A549 (cell line): ENCODE results near the gene RTN4R. TPM values are rescaled to one million over a fixed set of nuclear protein-coding genes. Genes with fewer than 3 reads are reported as not detected.

ENCODE experiments used
- ATAC-seq, 2 experiments: fragments of 200-7000 bp in 1 of 2; fragments of >200 bp in 1 of 2; cut with Nextera tagmentation in 1 of 2; cut with Tn5 transposase in 1 of 2; 3 replicates each; pipeline versions ENCODE4 v1.8.0 to v1.9.1; 2018 to 2020; ENCODE audit warnings: mild to moderate bottlenecking in 1 of 2, moderate library complexity in 1 of 2
- CTCF ChIA-PET: fragments of 300-600 bp; sonication (Branson Sonifier 250); formaldehyde crosslinking; extraction: SDS; loops from one replicate; lab custom pipeline; 2021; ENCODE audit warnings: antibody characterized with exemption, inconsistent platforms; lab: Yijun Ruan, JAX
- POLR2A ChIA-PET: fragments of 350-600 bp; formaldehyde crosslinking; extraction: SDS; loops from one replicate; lab custom pipeline; 2021; ENCODE audit warnings: antibody characterized with exemption, inconsistent platforms; lab: Yijun Ruan, JAX
- DNase-seq, 2 experiments: peaks; one replicate each; pipeline versions ENCODE4 v3.0.0 to v3.0.0-alpha.2; 2011 to 2016; ENCODE audit warnings: low read depth in 1 of 2, low spot score in 1 of 2
- FAIRE-seq: peaks from 2 replicates; lab custom pipeline; 2011; peaks lifted over from hg19 to GRCh38; lab: Jason Lieb, UNC
- H3K27ac ChIP-seq, 2 experiments: fragments of >200 bp; sonication (Bioruptor Twin); formaldehyde crosslinking; 3 replicates each; pipeline ENCODE4 v1.5.1; 2016 to 2017
- H3K4me1 ChIP-seq: fragments of >200 bp; sonication (Bioruptor Twin); formaldehyde crosslinking; 3 replicates; pipeline ENCODE4 v1.6.1; 2016
- H3K4me2 ChIP-seq: fragments of >200 bp; sonication (Bioruptor Twin); formaldehyde crosslinking; 3 replicates; pipeline ENCODE4 v1.6.1; 2016
- H3K4me3 ChIP-seq: fragments of >200 bp; sonication (Bioruptor Twin); formaldehyde crosslinking; 3 replicates; pipeline ENCODE4 v1.5.1; 2016
- H3K9me3 ChIP-seq: fragments of >200 bp; sonication (Bioruptor Twin); formaldehyde crosslinking; 3 replicates; pipeline ENCODE4 v1.6.1; 2016
- BHLHE40 ChIP-seq: IDR thresholded peaks from 2 replicates; pipeline ENCODE4 v1.6.1; 2012; ENCODE audit warnings: low read depth, low read length, inconsistent platforms
- CBX2 ChIP-seq: fragments of 200-600 bp; sonication (generic); IDR thresholded peaks from 2 replicates; pipeline ENCODE4 v1.6.1; 2016; ENCODE audit warnings: low read depth, mild to moderate bottlenecking, borderline replicate concordance
- CEBPB ChIP-seq, 2 experiments: fragments of >200 bp in 1 of 2; sonication (Bioruptor Twin) in 1 of 2; formaldehyde crosslinking in 1 of 2; IDR thresholded peaks; 2 replicates each; pipeline ENCODE4 v1.6.1; 2012 to 2016
- CHD4 ChIP-seq: fragments of 200-600 bp; sonication (generic); IDR thresholded peaks from 2 replicates; pipeline ENCODE4 v1.6.1; 2016; ENCODE audit warnings: antibody characterized with exemption, mild to moderate bottlenecking, borderline replicate concordance
- E2F6 ChIP-seq: IDR thresholded peaks from 2 replicates; pipeline ENCODE4 v1.6.1; 2012; ENCODE audit warnings: low read depth, borderline replicate concordance
- EHF ChIP-seq: fragments of 250-450 bp; sonication (Bioruptor Pico); IDR thresholded peaks from 2 replicates; pipeline ENCODE4 v1.5.0; 2020; ENCODE audit warnings: mild to moderate bottlenecking
- EP300 ChIP-seq, 2 experiments: fragments of >200 bp; sonication (Bioruptor Twin); formaldehyde crosslinking; IDR thresholded peaks; 2 replicates in 1 of 2; 3 replicates in 1 of 2; pipeline ENCODE4 v1.6.1; 2016 to 2017
- FOSB ChIP-seq: fragments of 250-450 bp; sonication (Bioruptor Pico); IDR thresholded peaks from 2 replicates; pipeline ENCODE4 v1.5.0; 2020; ENCODE audit warnings: mild to moderate bottlenecking, moderate library complexity
- HOXB5 ChIP-seq: fragments of 250-450 bp; sonication (Bioruptor Pico); IDR thresholded peaks from 2 replicates; pipeline ENCODE4 v1.5.0; 2020; ENCODE audit warnings: mild to moderate bottlenecking, moderate library complexity
- JUN ChIP-seq, 2 experiments: fragments of >200 bp; sonication (Bioruptor Twin); formaldehyde crosslinking; IDR thresholded peaks; 2 replicates in 1 of 2; 3 replicates in 1 of 2; pipeline ENCODE4 v1.6.1; 2016 to 2017
- JUNB ChIP-seq: fragments of >200 bp; sonication (Bioruptor Twin); formaldehyde crosslinking; IDR thresholded peaks from 2 replicates; pipeline ENCODE4 v1.6.1; 2016
- KDM1A ChIP-seq: fragments of 200-600 bp; sonication (generic); IDR thresholded peaks from 2 replicates; pipeline ENCODE4 v1.6.1; 2016; ENCODE audit warnings: low read depth, mild to moderate bottlenecking
- MAZ ChIP-seq: fragments of 150-350 bp; IDR thresholded peaks from 2 replicates; pipeline ENCODE4 v1.6.1; 2014; ENCODE audit warnings: antibody characterized with exemption, low read depth, low read length, borderline replicate concordance
- MYC ChIP-seq: IDR thresholded peaks from 2 replicates; pipeline ENCODE4 v1.6.1; 2012; ENCODE audit warnings: mild to moderate bottlenecking, inconsistent platforms, low read length, improper control_type of control experiment, borderline replicate concordance
- NFE2L2 ChIP-seq: fragments of 150-350 bp; conservative IDR thresholded peaks from 2 replicates; pipeline ENCODE4 v1.6.1; 2014; ENCODE audit warnings: low read length
- NR3C1 ChIP-seq: fragments of >200 bp; sonication (Bioruptor Twin); formaldehyde crosslinking; IDR thresholded peaks from 3 replicates; pipeline ENCODE4 v1.6.1; 2017
- PBX3 ChIP-seq: IDR thresholded peaks from 2 replicates; pipeline ENCODE4 v1.6.1; 2012
- RAD21 ChIP-seq, 2 experiments: fragments of >200 bp in 1 of 2; sonication (Bioruptor Twin) in 1 of 2; formaldehyde crosslinking in 1 of 2; IDR thresholded peaks in 1 of 2; conservative IDR thresholded peaks in 1 of 2; 2 replicates in 1 of 2; 3 replicates in 1 of 2; pipeline ENCODE4 v1.6.1; 2012 to 2018; ENCODE audit warnings: inconsistent platforms in 1 of 2
- RARB ChIP-seq: fragments of 250-450 bp; sonication (Bioruptor Pico); IDR thresholded peaks from 2 replicates; pipeline ENCODE4 v1.8.0; 2021; ENCODE audit warnings: mild to moderate bottlenecking, moderate library complexity
- SMC3 ChIP-seq: fragments of >200 bp; sonication (Bioruptor Twin); formaldehyde crosslinking; IDR thresholded peaks from 3 replicates; pipeline ENCODE4 v1.6.1; 2018; ENCODE audit warnings: inconsistent platforms
- SREBF2 ChIP-seq: fragments of 450-650 bp; IDR thresholded peaks from 2 replicates; pipeline ENCODE4 v1.6.1; 2014; ENCODE audit warnings: mild to moderate bottlenecking, moderate library complexity
- ZC3H11A ChIP-seq: fragments of 450-650 bp; IDR thresholded peaks from 2 replicates; pipeline ENCODE4 v1.6.1; 2014; ENCODE audit warnings: antibody characterized with exemption, mild to moderate bottlenecking
- ZNF302 ChIP-seq: fragments of 250-450 bp; sonication (Bioruptor Pico); IDR thresholded peaks from 2 replicates; pipeline ENCODE4 v1.9.0; 2021; ENCODE audit warnings: inconsistent platforms, mild to moderate bottlenecking, moderate library complexity
- ZSCAN20 ChIP-seq: fragments of 250-450 bp; sonication (Bioruptor Pico); IDR thresholded peaks from 2 replicates; pipeline ENCODE4 v1.8.0; 2022; ENCODE audit warnings: mild to moderate bottlenecking, moderate library complexity
- WGBS: methylation state at CpG from one replicate; pipeline ENCODE4 v1.1.6; 2017; ENCODE audit errors: missing lambda C conversion rate; 5-methylcytosine and 5-hydroxymethylcytosine counted together
- polyA plus RNA-seq, 4 experiments: library from polyadenylated mRNA; depleted of rRNA in 3 of 4; stranded (reverse); fragments of >200 nt; fragmentation: RNase III in 1 of 4; extraction: RNeasy Plus Mini Kit Qiagen cat#74134 plus additional on column Dnase treatment in 1 of 4; gene quantifications; 2 replicates in 3 of 4; 3 replicates in 1 of 4; pipeline ENCODE4 v1.2.3, GENCODE V29; 2011 to 2017
- TF ChIP-seq, protein P1 (sequence below): fragments of >200 bp; sonication (Bioruptor Twin); formaldehyde crosslinking; IDR thresholded peaks from 3 replicates; pipeline ENCODE4 v1.6.1; 2016
- TF ChIP-seq, protein P2 (sequence below): fragments of 150-350 bp; IDR thresholded peaks from 2 replicates; pipeline ENCODE4 v1.6.1; 2014; ENCODE audit warnings: low read depth, mild to moderate bottlenecking, low read length

The RTN4R gene
- polyA plus RNA-seq, 2 of the 4 experiments (the other 2 are of a cell fraction): 1.0 to 2.7 TPM

DNA sequence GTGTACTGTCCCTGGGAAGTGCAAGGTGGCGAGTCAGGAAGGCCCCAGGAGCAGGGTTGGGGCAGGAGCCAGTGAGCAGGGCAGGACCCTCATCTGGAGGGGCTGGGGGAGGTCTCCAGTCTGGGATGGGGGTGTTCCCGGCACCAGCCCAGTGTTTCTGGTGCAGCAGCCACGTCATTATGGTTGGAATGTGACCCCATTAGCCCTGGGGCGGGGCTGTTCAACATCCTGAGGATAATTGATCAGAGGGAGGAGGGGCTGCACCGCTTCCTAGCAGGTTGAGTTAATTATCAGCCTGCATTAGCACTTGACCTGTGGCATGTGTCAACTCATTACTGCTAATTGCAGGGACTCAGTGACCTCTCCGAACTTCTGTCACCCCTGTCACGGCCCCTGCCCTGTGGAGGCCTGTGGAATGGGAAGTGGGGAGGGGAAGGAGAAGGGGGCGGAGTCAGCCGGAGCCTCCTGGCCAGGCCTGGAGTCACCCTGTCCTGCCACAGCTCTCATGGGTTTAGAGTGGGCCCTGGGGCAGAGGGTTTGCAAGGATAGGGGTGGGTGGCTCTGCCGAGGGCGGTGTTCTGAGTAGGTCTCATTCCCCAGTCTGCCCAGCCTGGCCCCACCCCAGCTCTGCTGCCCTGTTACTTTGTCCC, 64.4 kb downstream of the RTN4R start:
- ChIA-PET POLR2A (no interaction called here), CTCF (interaction anchor here (1.7 kb wide), 1 partner anchor 47 kb away, joined by 7 read pairs; no protein-coding TSS in a partner anchor)
- no peak for FAIRE-seq
- Histone ChIP-seq H3K27ac (peak overlapping the region; percentile 27 to 79), H3K4me1 (peaks cover 27% of the 10 kb centered on the region)
- ATAC-seq: no peak
- no peak for DNase-seq
- TF ChIP-seq MAZ (no peak), CEBPB (IDR thresholded peaks at IDR 0.05) (no peak), ZC3H11A (no peak), JUNB (no peak), SMC3 (no peak), ZNF302 (CRISPR knock-in tag) (no peak), JUN (IDR thresholded peaks at IDR 0.05) (no peak), SREBF2 (no peak), NFE2L2 (no peak), HOXB5 (CRISPR knock-in tag) (no peak), CBX2 (no peak), KDM1A (no peak)
- TF ChIP-seq, protein P1, sequence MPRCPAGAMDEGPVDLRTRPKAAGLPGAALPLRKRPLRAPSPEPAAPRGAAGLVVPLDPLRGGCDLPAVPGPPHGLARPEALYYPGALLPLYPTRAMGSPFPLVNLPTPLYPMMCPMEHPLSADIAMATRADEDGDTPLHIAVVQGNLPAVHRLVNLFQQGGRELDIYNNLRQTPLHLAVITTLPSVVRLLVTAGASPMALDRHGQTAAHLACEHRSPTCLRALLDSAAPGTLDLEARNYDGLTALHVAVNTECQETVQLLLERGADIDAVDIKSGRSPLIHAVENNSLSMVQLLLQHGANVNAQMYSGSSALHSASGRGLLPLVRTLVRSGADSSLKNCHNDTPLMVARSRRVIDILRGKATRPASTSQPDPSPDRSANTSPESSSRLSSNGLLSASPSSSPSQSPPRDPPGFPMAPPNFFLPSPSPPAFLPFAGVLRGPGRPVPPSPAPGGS: no peak
- TF ChIP-seq, all 56 proteins: peak for 0
- H3K4me3 ChIP-seq: no peak overlapping the region
- WGBS: 43% methylated on average over 10 of the region's 11 CpGs
- no peaks in the 10 kb centered on the region for H3K9me3 ChIP-seq
- H3K4me2 ChIP-seq: peak overlapping the region; percentile 58

- 67% methylated on average over 3 of the region's 4 CpGs for WGBS
- ATAC-seq: no peak
- no peak for DNase-seq
- Histone ChIP-seq H3K4me2 (peak overlapping the region; percentile 58), H3K4me1 (peaks cover 27% of the 10 kb centered on the region), H3K4me3 (no peak overlapping the region), H3K9me3 (no peaks in the 10 kb centered on the region), H3K27ac (peak overlapping the region in 1 of 2 experiments; percentile 79; a peak in 3 of 6 replicates)
- no peak for FAIRE-seq
- TF ChIP-seq NR3C1: no peak
- TF ChIP-seq RARB (CRISPR knock-in tag): no peak
- TF ChIP-seq, protein P1: no peak
- TF ChIP-seq MYC: no peak
- no peak for TF ChIP-seq PBX3
- TF ChIP-seq FOSB (CRISPR knock-in tag): no peak
- TF ChIP-seq EP300 (IDR thresholded peaks at IDR 0.05): no peak
- no peak for TF ChIP-seq KDM1A
- TF ChIP-seq ZSCAN20 (CRISPR knock-in tag): no peak
- no peak for TF ChIP-seq BHLHE40
- no peak for TF ChIP-seq CHD4
- TF ChIP-seq EHF (CRISPR knock-in tag): no peak
- no peak for TF ChIP-seq JUN (IDR thresholded peaks at IDR 0.05)
- no peak for TF ChIP-seq RAD21 (conservative IDR thresholded peaks at IDR 0.05 in 1 of 2, IDR thresholded peaks at IDR 0.05 in 1 of 2)
- no peak for TF ChIP-seq E2F6
- TF ChIP-seq, protein P2, sequence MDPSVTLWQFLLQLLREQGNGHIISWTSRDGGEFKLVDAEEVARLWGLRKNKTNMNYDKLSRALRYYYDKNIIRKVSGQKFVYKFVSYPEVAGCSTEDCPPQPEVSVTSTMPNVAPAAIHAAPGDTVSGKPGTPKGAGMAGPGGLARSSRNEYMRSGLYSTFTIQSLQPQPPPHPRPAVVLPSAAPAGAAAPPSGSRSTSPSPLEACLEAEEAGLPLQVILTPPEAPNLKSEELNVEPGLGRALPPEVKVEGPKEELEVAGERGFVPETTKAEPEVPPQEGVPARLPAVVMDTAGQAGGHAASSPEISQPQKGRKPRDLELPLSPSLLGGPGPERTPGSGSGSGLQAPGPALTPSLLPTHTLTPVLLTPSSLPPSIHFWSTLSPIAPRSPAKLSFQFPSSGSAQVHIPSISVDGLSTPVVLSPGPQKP: no peak
- POLR2A ChIA-PET: no interaction called here
- CTCF ChIA-PET: no interaction called here
Observed at GRCh38 chr22:20203142-20203551, 65.0 kb downstream of the RTN4R start.
